HepG2 (cell line): Measurements from ENCODE around the gene ADAMTS12.

ENCODE experiments used
- SRF ChIP-seq: IDR thresholded peaks from 2 replicates; pipeline ENCODE4 v1.6.1; 2011; ENCODE audit warnings: mild to moderate bottlenecking, low read depth, low read length, moderate library complexity
- ZNF274 ChIP-seq: sonication (generic); formaldehyde crosslinking; IDR thresholded peaks from 2 replicates; pipeline ENCODE4 v1.5.1; 2020; ENCODE audit warnings: mild to moderate bottlenecking, missing genetic modification reagents
- TF ChIP-seq, protein P1 (sequence below): fragments of 450-650 bp; IDR thresholded peaks from 2 replicates; pipeline ENCODE4 v1.6.1; 2017; ENCODE audit warnings: mild to moderate bottlenecking
- TF ChIP-seq, protein P2 (sequence below): sonication (generic); formaldehyde crosslinking; IDR thresholded peaks from 2 replicates; pipeline ENCODE4 v1.5.0; 2020; ENCODE audit warnings: mild to moderate bottlenecking, missing genetic modification reagents, moderate library complexity
- TF ChIP-seq, protein P3 (sequence below): IDR thresholded peaks from 2 replicates; pipeline ENCODE4 v1.6.1; 2016; ENCODE audit warnings: low read depth, borderline replicate concordance

DNA sequence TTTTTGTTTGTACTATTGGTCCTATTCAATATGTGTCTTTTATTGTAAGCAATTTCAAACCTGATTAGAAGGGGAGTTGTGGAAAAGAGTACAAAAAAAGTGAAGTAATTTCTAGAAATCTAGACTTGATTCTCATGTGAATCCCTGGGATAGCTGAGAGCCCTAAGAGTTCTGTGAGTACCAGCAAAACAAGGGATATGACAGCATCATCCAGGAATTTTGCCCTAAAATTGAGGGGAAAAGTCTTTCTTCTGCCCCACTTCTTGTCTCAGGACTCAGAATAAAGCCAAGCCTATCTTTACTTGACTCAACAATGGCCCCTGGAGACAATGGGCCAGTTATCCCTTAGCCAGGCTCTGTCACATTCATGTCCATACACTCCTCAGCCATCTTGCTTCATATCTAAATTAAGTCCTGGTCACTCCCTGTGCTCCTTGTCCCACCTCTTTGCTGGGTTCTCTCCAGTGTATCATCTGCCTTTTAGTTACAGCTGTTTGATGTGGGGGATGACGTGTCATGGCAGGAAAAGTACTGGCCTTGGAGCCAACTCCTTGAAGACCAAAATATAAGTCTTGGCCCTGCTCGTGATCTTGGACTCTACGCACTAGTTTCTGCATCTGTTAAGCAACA lies 81.2 kb downstream of the ADAMTS12 start:
- TF ChIP-seq, protein P1, sequence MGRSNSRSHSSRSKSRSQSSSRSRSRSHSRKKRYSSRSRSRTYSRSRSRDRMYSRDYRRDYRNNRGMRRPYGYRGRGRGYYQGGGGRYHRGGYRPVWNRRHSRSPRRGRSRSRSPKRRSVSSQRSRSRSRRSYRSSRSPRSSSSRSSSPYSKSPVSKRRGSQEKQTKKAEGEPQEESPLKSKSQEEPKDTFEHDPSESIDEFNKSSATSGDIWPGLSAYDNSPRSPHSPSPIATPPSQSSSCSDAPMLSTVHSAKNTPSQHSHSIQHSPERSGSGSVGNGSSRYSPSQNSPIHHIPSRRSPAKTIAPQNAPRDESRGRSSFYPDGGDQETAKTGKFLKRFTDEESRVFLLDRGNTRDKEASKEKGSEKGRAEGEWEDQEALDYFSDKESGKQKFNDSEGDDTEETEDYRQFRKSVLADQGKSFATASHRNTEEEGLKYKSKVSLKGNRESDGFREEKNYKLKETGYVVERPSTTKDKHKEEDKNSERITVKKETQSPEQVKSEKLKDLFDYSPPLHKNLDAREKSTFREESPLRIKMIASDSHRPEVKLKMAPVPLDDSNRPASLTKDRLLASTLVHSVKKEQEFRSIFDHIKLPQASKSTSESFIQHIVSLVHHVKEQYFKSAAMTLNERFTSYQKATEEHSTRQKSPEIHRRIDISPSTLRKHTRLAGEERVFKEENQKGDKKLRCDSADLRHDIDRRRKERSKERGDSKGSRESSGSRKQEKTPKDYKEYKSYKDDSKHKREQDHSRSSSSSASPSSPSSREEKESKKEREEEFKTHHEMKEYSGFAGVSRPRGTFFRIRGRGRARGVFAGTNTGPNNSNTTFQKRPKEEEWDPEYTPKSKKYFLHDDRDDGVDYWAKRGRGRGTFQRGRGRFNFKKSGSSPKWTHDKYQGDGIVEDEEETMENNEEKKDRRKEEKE: no peak
- TF ChIP-seq, protein P2, sequence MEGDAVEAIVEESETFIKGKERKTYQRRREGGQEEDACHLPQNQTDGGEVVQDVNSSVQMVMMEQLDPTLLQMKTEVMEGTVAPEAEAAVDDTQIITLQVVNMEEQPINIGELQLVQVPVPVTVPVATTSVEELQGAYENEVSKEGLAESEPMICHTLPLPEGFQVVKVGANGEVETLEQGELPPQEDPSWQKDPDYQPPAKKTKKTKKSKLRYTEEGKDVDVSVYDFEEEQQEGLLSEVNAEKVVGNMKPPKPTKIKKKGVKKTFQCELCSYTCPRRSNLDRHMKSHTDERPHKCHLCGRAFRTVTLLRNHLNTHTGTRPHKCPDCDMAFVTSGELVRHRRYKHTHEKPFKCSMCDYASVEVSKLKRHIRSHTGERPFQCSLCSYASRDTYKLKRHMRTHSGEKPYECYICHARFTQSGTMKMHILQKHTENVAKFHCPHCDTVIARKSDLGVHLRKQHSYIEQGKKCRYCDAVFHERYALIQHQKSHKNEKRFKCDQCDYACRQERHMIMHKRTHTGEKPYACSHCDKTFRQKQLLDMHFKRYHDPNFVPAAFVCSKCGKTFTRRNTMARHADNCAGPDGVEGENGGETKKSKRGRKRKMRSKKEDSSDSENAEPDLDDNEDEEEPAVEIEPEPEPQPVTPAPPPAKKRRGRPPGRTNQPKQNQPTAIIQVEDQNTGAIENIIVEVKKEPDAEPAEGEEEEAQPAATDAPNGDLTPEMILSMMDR (CRISPR knock-in tag): no peak
- TF ChIP-seq ZNF274 (CRISPR knock-in tag): no peak
- TF ChIP-seq, protein P3, sequence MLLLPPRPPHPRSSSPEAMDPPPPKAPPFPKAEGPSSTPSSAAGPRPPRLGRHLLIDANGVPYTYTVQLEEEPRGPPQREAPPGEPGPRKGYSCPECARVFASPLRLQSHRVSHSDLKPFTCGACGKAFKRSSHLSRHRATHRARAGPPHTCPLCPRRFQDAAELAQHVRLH (CRISPR knock-in tag): no peak
- TF ChIP-seq SRF: no peak
